ENCODE data around the gene BARD1.
A peak's percentile ranks its signal among the peaks of the same experiment; 100 is the strongest.
"Not testable (repeated sequence)": the region's sequence is repeated elsewhere in the genome, so short reads cannot be mapped to it uniquely, and the experiment has no call there.

BARD1 gene

GRCh38 chr2:214808981-214809750, at the start of gene BARD1:
Gene BARD1 (minus strand): TSS chr2:214809683. CDS start chr2:214809569, 114 bp downstream.
- peak; percentile 49 for DNase-seq (ENCODE audit: low spot score)

GRCh38 chr2:214856137-214856536, 46.7 kb upstream of the BARD1 start:
- DNase-seq (ENCODE audit: low spot score): no peak

GRCh38 chr2:214853906-214854305, 44.4 kb upstream of the BARD1 start:
- DNase-seq (ENCODE audit: low spot score): no peak

GRCh38 chr2:214843823-214844222, 34.3 kb upstream of the BARD1 start:
- DNase-seq (ENCODE audit: low spot score): no peak

GRCh38 chr2:214839464-214839863, 30.0 kb upstream of the BARD1 start:
- DNase-seq (ENCODE audit: low spot score): no peak

- no peak for DNase-seq (ENCODE audit: low spot score)
Measured at GRCh38 chr2:214837466-214837865, 28.0 kb upstream of the BARD1 start.

- DNase-seq (ENCODE audit: low spot score): no peak
Measured at GRCh38 chr2:214836568-214836967, 27.1 kb upstream of the BARD1 start.

- DNase-seq (ENCODE audit: low spot score): peak; percentile 23
Measured at GRCh38 chr2:214830794-214831346, 21.4 kb upstream of the BARD1 start.

- DNase-seq (ENCODE audit: low spot score): no peak
Measured at GRCh38 chr2:214816008-214816533, 6.6 kb upstream of the BARD1 start.

- DNase-seq (ENCODE audit: low spot score): no peak
Measured at GRCh38 chr2:214810671-214811070, 1.2 kb upstream of the BARD1 start.

GRCh38 chr2:214809751-214810564, 475 bp upstream of the BARD1 start:
- peak; percentile 98 for DNase-seq (ENCODE audit: low spot score)

GRCh38 chr2:214807653-214808052, 1.8 kb downstream of the BARD1 start:
- no peak for DNase-seq (ENCODE audit: low spot score)

- no peak for DNase-seq (ENCODE audit: low spot score)
Measured at GRCh38 chr2:214801768-214802397, 7.6 kb downstream of the BARD1 start.

- DNase-seq (ENCODE audit: low spot score): no peak
Measured at GRCh38 chr2:214801068-214801467, 8.4 kb downstream of the BARD1 start.

- no peak for DNase-seq (ENCODE audit: low spot score)
Measured at GRCh38 chr2:214800180-214800579, 9.3 kb downstream of the BARD1 start.

GRCh38 chr2:214796911-214797310, 12.6 kb downstream of the BARD1 start:
- DNase-seq (ENCODE audit: low spot score): no peak

GRCh38 chr2:214783181-214783580, 26.3 kb downstream of the BARD1 start:
- not testable (repeated sequence) for DNase-seq (ENCODE audit: low spot score)

- no peak for DNase-seq (ENCODE audit: low spot score)
Measured at GRCh38 chr2:214782671-214783070, 26.8 kb downstream of the BARD1 start.

- no peak for DNase-seq (ENCODE audit: low spot score)
Measured at GRCh38 chr2:214781226-214781625, 28.3 kb downstream of the BARD1 start.

GRCh38 chr2:214775971-214776370, 33.5 kb downstream of the BARD1 start:
- DNase-seq (ENCODE audit: low spot score): no peak

GRCh38 chr2:214774108-214774507, 35.4 kb downstream of the BARD1 start:
- no peak for DNase-seq (ENCODE audit: low spot score)

- DNase-seq (ENCODE audit: low spot score): no peak
Measured at GRCh38 chr2:214772443-214773015, 37.0 kb downstream of the BARD1 start.

Data from CD4-positive, alpha-beta T cell treated with Interleukin-2 at 100 ng/mL for 4 hours (primary cell).